ENCODE results near the gene RBM43.

DNA sequence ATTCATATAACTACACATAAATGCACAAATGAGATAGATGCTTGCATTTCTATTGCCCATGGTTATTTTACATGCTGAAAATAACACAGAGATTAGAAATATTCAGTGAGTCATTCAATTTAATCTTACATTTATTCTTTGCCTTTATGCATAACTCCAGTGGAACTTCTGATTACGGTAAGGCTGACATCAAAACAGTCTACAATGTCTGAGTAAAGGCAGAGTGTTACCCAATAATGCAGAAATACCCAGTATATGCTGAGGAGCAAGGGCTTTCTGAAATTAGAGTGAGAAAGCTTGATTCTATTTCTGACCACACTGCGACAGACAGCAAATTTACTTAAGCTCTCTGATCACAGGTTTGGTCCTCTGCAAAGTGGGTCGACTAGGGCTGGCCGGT lies 18.6 kb upstream of the RBM43 start:
- TF ChIP-seq POLR2A (IDR thresholded peaks at IDR 0.05) = no peak
- TF ChIP-seq CTCF (IDR thresholded peaks at IDR 0.05) = no peak

Measured in transverse colon (tissue), 3 donors.